ENCODE results near the gene CCL11.
"Not testable (repeated sequence)": the region's sequence is repeated elsewhere in the genome, so short reads cannot be mapped to it uniquely, and the experiment has no call there.

CCL11 gene

DNA sequence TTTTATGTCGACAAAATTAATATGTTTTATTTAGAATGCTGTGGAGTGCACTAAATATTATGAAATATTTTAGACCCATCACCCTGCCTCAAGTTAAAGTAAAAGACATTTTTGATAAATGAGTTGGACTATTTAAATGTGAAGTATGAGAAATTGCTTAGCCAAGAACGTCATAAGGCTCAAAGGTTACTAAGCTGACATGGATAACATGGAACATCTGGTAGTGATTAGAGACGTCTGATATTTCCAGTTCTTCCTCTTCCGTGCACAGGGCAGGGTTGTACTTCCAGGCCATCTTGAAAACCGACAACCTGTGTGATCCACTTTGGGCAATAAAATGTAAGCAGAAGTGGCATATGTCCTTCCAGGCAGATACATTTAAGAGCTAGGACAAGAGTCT lies 26.5 kb downstream of the CCL11 start:
- no peak for DNase-seq

GRCh38 chr17:34313164-34313563 lies 27.6 kb downstream of the CCL11 start:
- DNase-seq = no peak

GRCh38 chr17:34314279-34314678 lies 28.7 kb downstream of the CCL11 start:
- no peak for DNase-seq

DNA sequence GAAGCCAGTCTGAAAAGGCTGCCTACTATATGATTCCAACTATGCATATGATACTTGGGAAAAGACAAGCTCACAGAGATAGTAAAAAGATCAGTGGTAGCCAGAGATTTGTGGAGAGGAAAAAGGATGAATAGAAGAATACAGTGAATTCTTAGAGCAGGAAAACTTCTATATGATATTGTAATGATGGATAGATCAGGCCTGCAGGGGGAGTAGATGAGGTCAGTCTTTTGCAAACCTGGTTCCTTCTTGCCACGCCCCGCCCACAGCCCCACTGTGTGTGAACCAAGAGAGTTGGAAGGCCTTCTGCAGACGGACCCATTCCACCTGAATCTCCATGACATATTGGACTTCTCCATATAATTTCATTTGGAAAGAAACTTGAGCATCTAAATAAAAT lies 32.9 kb downstream of the CCL11 start:
- no peak for DNase-seq

GRCh38 chr17:34319039-34319483 lies 33.5 kb downstream of the CCL11 start, which contains the start of gene CCL8:
Gene CCL8 (plus strand): TSS chr17:34319435. CDS start chr17:34319502, 67 bp downstream.
- no peak for DNase-seq

- no peak for DNase-seq
These were observed 36.4 kb downstream of the CCL11 start for GRCh38 chr17:34321964-34322363.

DNA sequence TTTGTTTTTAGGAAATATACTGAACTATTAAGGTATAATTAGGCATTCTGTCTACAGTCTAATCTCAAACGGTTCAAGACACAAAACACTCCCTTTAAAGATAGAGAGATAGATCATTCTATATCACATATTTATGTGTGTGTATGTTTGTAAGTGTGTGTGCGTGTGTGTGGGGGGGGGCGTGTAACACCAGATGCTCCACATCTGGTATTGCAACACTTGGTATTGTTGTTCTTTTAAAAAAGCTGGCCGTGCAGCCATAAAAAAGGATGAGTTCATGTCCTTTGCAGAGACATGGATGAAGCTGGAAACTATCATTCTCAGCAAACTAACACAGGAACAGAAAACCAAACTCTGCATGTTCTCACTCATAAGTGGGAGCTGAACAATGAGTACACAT lies 42.0 kb downstream of the CCL11 start:
- DNase-seq = not testable (repeated sequence)

DNA sequence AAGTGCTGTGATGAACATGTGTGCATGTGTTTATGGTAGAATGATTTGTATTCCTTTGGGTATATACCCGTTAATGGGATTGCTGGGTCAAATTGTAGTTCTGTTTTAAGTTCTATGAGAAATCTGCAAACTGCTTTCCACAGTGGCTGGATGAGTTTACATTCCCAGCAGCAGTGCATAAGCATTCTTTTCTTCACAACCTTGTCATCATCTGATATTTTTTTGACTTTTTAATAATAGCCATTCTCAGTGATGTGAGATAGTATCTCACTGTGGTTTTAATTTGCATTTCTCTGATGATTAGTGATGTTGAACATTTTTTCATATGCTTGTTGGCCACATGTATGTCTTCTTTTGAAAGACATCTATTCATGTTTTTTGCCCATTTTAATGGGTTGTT lies 52.2 kb downstream of the CCL11 start:
- DNase-seq = no peak
